GM21528 (cell line): ENCODE data around the gene TJP3.

Experiments
- ATAC-seq: cut with Tn5 transposase; IDR thresholded peaks from one replicate; pipeline ENCODE4 v1.9.1; 2021; ENCODE audit warnings: mild to moderate bottlenecking, moderate library complexity; ENCODE audit not compliant: unreplicated experiment, low FRiP score

The TJP3 gene

GRCh38 chr19:3687774-3688706 lies 20.1 kb upstream of the TJP3 start:
- no peak for ATAC-seq

- no peak for ATAC-seq
Measured at GRCh38 chr19:3690551-3691371, 17.4 kb upstream of the TJP3 start.

DNA sequence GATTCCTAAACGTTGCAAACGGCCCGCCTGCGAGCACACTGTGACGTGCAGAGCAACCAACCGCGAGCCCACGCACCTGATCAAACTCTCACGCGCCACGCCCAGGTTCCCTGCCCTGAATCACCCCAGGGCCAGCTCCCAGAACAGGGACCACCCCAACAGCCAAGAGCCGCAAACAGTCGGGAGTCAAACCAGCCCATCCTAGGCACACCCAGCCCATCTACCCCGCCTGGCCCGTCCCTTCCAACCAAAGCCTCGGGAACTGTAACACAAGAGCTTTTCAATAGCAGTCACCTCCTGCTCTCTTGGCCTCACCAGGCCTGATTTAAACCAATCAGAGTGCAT lies 16.8 kb upstream of the TJP3 start:
- no peak for ATAC-seq

DNA sequence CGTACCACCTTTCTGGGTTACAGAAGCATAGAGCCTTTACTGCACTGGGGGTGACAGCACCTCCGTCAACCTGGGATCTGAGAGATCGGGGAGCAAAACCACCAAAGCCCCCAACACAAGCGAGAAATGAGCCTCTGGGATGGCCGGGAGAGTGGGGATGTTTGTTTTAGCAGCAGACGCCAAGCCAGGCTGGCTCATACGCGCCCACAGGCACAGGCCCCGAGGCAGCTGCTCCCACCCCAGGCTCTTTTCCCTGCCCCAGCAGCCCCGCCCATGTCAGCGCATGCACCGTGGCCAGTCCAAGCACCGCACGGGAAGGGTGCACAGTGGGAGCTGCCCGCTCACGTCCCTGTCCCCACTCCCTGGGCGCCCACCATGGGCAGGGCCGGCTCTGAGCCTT lies 16.5 kb upstream of the TJP3 start:
- ATAC-seq: no peak

- ATAC-seq: no peak
Measured at GRCh38 chr19:3692141-3693024, 15.8 kb upstream of the TJP3 start.

DNA sequence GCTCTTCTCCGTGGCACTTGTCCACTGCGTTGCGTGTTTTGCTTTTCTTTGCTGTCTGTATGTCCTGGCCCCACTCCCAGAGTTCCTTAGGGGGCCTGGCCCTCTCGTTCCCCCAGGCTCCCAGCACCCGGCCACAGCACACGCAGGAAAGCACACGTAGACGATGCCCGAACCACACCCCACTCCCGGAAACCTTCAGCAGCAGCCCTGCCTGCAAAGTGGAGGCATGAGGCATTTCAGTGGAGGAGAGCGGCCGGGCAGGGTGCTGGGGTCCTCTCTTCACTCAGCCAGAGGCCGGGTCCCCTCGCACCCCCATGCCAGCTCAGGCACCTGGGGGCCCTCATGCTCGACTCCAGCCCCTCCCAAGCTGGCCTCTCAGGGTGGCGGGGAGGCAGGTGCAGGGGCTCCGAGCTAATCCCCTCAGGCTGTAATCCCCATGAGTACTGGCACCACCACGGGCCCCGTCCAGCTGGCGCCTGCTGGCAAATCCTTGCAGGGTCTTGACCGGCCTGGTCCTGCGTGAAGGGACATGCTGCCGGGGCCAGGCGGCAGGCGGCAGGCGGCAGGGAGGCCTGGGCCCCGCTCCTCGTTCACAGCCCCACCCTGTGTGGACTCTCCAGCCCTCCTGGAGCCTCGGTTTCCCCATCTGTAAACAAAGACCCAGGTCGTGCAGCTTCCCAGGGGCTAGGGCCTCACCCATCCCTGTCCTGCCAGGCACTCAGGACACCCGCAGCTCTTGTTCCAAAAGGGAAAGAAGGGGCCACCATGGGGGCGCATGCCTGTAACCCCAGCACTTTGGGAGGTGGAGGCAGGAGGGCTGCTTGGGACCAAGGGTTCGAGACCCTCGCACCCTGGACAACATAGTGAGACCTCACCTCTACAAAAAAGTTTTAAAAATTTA lies 14.9 kb upstream of the TJP3 start:
- no peak for ATAC-seq

DNA sequence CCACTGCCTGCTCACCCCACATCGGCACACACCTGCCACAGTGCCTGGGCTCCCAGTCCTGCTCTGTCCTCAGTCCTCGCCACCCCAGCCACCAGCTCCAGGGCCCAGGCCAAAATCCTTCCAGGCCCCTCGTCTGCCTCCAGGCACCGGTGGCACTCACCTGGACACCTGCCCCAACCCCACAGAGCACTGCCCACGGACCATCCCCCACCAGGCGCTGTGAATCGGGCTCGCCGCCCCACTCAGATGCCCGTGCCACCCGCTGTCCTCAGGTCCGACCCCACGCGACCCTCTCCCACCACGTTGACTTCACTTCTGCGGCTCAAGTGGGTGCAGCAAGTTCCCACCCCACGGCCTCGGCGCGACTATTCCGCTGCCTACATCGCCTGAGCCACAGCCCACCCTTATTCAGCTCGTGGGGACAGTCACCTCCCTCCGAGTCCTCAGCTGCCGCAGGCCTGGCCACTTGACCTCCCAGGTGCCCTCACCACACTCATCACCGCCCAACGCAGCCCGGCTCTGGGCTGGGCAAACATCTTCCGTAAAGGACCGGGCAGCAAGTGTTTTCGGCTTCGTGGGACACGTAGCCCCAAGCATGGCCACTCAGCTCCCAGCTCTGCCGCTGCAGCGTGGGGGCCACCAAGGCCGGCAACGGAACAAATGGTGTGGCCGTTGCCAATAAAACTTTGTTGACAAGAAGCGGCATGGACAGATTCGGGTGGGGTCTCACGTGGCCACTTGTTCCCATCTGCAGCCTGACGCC lies 13.6 kb upstream of the TJP3 start:
- no peak for ATAC-seq

DNA sequence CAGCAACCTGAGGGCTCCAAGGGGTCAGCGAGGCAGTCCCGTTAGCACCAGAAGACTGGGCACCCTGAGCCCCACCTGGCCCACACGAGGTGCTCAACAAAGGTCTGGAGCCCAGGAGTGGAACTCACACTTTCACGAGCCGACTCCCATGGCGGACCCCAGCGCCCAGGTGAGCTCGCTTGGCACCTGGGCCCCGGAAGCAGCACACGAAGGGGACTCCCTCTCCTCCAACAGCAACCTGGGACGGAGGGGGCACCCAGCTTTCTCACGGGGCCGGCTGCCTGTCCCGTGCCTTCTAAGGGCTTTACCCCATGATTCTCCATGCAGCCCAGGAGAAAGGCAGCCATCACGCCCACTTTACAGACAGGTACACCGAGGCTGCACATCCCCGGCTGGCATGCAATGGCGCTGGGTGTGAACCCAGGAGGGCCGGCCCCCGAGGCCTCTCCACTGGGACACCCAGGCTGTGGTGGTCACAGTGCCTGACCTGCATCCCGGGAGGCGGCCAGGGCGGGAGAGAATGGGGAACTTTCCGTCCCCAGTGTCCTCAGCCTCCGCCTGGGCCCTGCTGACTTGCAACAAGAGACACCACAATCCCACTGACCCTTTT lies 13.0 kb upstream of the TJP3 start:
- no peak for ATAC-seq

- ATAC-seq: no peak
Measured at GRCh38 chr19:3695986-3696659, 12.1 kb upstream of the TJP3 start.

- no peak for ATAC-seq
Measured at GRCh38 chr19:3696660-3696995, 11.6 kb upstream of the TJP3 start.

GRCh38 chr19:3697094-3697493 lies 11.1 kb upstream of the TJP3 start:
- no peak for ATAC-seq

DNA sequence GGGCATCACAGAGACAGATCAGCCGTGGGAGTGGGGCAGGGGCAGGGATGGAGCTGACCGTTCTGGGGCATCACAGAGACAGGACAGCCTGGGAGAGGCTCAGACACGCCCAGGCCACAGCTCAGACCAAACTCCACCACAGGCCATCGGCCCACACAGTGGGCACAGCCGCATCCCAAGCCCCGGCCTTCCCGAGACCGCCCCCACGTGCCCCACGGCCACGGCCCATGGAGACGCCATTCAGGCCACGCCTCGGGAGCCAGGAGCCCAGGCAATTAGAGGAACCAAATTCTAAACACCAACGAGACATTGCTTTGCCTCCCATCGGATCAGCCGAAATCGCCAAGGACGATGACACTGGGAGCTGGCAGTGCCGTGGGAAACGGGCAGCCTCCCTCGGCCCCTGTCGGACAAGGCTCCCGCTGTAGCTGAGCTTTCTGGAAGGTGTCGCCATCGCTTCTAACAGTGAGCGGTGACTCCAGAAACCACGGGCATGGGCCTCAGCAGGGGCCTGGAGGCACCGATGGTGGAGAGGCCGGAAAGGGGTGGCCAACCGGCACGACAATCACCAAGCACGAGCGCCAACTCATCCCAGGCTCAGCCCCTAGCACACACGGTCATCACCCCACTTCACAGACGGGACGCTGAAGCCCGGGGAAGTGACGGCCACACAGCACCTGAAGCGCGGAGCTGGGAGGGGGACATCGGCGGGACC lies 10.4 kb upstream of the TJP3 start:
- no peak for ATAC-seq

DNA sequence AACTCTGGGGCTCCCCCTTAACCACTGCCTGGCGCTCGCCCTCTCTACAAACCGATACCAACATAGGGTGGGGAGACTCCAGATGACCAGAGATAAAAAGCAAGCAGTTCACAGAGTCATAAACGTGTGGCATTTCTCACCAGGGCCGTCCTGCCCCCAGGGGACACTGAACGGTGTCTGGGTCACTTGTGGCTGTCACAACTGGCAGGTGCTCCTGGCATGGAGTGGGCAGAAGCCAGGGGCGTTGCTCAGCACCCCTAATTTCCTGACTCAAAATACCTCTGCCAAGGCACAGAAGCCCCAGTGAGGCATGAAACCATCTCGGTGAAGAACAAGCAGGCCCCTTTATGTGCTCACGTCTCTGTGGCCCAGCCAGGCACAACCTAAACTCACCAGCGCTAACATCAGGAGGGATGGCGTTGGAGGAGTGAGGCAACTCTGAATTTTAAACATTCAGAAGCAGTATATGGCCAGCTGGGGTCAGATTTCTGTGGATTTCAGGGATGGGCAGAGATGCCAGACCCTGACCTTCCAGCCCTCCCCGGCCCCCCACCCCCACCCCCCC lies 9.7 kb upstream of the TJP3 start:
- no peak for ATAC-seq

DNA sequence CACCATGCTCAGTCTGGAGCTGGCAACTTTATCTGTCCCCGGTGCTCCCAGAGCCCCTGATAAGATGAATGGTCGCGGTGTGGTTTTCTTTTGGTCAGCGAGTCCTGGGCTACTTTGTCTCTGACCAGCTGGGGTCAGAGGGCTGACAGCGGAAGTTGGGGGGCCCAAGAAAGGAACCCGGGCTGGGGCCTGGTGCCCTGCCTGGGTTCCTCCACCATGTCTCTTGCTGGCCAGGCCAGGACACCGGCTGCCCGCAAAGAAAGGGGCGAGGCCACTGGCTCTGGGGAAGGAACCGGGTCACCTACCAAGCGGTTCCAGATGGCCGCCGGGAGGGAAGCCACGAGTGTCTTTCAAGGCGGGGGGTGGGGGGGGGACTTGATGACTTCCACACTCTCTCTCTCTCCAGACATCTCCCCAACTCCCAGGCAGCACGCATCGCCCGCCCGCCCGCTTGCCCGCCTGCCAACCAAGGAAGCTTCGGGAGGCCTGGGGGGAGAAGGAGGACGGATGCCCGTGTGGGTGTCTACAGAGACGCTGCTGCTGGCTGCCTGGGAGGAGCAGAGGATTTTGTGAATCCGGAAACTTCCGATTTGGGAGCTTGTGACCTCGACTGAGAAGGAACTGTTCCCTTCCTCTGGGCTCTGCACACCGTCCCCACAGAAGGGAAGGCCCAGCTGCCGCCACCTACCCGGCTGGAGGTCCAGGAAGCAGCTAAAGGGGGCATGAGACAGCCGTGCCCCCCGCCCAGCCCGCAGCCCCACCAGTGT lies 9.0 kb upstream of the TJP3 start:
- no peak for ATAC-seq

DNA sequence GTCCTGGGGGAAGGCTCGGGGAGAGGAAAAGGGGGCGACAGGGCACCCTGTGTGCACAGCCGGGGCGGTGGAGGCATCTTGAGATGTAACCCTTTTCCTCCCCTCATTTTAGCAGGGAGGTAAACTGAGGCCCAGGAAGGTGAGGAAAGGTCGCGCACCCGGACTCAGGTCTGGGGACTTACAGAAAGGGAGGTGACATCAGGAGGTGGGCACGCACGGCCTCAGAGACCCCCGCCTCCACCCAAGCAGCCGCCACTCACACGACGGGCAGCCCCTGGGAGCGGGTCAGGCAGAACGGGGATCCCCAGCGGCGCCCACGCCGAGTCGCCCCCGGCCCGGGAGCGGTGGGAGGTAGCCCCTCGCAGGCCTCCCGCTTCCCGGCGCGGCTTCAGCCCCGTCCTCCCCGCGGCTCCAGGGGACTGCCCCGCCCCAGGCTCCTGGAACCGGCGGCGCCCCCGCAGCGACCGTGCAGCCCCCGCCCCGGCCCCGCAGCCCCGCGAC lies 8.4 kb upstream of the TJP3 start:
- peak; percentile 12 for ATAC-seq
